HepG2 (cell line): ENCODE results near the gene ENG. TPM values are rescaled to one million over a fixed set of nuclear protein-coding genes. Genes with fewer than 3 reads are reported as not detected.

Source experiments
- ELF1 ChIP-seq: sonication (generic); formaldehyde crosslinking; IDR thresholded peaks from 2 replicates; pipeline ENCODE4 v1.4.0; 2020; ENCODE audit warnings: missing genetic modification reagents
- GZF1 ChIP-seq: sonication (generic); formaldehyde crosslinking; IDR thresholded peaks from 2 replicates; pipeline ENCODE4 v1.5.1; 2020; ENCODE audit warnings: mild to moderate bottlenecking, missing genetic modification reagents
- IRF9 ChIP-seq: sonication (generic); formaldehyde crosslinking; IDR thresholded peaks from 2 replicates; pipeline ENCODE4 v1.8.0; 2022; ENCODE audit warnings: missing genetic modification reagents, mild to moderate bottlenecking, borderline replicate concordance
- MXI1 ChIP-seq: IDR thresholded peaks from 3 replicates; pipeline ENCODE4 v1.6.1; 2012; ENCODE audit warnings: low read depth, low read length, inconsistent platforms, borderline replicate concordance
- NKX3-1 ChIP-seq: sonication (generic); formaldehyde crosslinking; IDR thresholded peaks from 2 replicates; pipeline ENCODE4 v1.5.0; 2020; ENCODE audit warnings: missing genetic modification reagents
- RBM39 ChIP-seq: fragments of 200-400 bp; formaldehyde crosslinking; IDR thresholded peaks from one replicate; pipeline ENCODE4 v1.6.1; 2018; ENCODE audit warnings: antibody characterized with exemption, mild to moderate bottlenecking, low read depth, low read length; ENCODE audit not compliant: poor library complexity, severe bottlenecking
- REPIN1 ChIP-seq: sonication (generic); formaldehyde crosslinking; IDR thresholded peaks from 2 replicates; pipeline ENCODE4 v1.8.0; 2022; ENCODE audit warnings: missing genetic modification reagents, low read depth, mild to moderate bottlenecking, borderline replicate concordance
- SPEN ChIP-seq: sonication (generic); formaldehyde crosslinking; IDR thresholded peaks from 2 replicates; pipeline ENCODE4 v1.5.1; 2020; ENCODE audit warnings: low read depth, mild to moderate bottlenecking, missing genetic modification reagents
- ZNF552 ChIP-seq: sonication (generic); formaldehyde crosslinking; IDR thresholded peaks from 2 replicates; pipeline ENCODE4 v1.9.0; 2022; ENCODE audit warnings: missing genetic modification reagents, mild to moderate bottlenecking, borderline replicate concordance
- ZNF614 ChIP-seq: IDR thresholded peaks from 2 replicates; pipeline ENCODE4 v1.6.1; 2018; ENCODE audit warnings: missing biosample characterization, missing genetic modification reagents, inconsistent platforms, borderline replicate concordance
- ZNF687 ChIP-seq: sonication (generic); formaldehyde crosslinking; IDR thresholded peaks from 2 replicates; pipeline ENCODE4 v1.5.1; 2020; ENCODE audit warnings: mild to moderate bottlenecking, missing genetic modification reagents, moderate library complexity
- ZNF768 ChIP-seq: sonication (generic); formaldehyde crosslinking; IDR thresholded peaks from 2 replicates; pipeline ENCODE4 v1.4.0; 2020; ENCODE audit warnings: missing genetic modification reagents
- polyA plus RNA-seq, 8 experiments: library from polyadenylated mRNA; depleted of rRNA in 3 of 8; stranded (reverse) in 7 of 8; unstranded in 1 of 8; fragments of >200 nt; fragmentation: Illumina TruSeq in 4 of 8; extraction: Trizol in 4 of 8; gene quantifications; 2 replicates each; pipeline versions ENCODE4 v1.2.1 to v1.2.3, GENCODE V29; 2011 to 2016; ENCODE audit warnings: low read depth in 4 of 8, missing spikeins in 1 of 8, mixed read lengths in 1 of 8; ENCODE audit not compliant: insufficient read depth in 1 of 8
- total RNA-seq, 5 experiments: library from RNA; depleted of rRNA; stranded (reverse); fragments of >200 nt; fragmentation: Illumina TruSeq; extraction: Trizol; gene quantifications; 2 replicates each; pipeline ENCODE4 v1.2.3, GENCODE V29; 2016; ENCODE audit warnings: low read depth in 1 of 5
- TF ChIP-seq, protein P1 (sequence below): IDR thresholded peaks from 2 replicates; pipeline ENCODE4 v1.6.1; 2018; ENCODE audit warnings: missing genetic modification reagents, mild to moderate bottlenecking, missing compliant biosample characterization

Gene ENG
- total and polyA plus RNA-seq, 2 of the 13 experiments (the other 11 are each of a cell fraction or from before 2014, with no cell fraction given) = 0.02 to 1.1 TPM

DNA sequence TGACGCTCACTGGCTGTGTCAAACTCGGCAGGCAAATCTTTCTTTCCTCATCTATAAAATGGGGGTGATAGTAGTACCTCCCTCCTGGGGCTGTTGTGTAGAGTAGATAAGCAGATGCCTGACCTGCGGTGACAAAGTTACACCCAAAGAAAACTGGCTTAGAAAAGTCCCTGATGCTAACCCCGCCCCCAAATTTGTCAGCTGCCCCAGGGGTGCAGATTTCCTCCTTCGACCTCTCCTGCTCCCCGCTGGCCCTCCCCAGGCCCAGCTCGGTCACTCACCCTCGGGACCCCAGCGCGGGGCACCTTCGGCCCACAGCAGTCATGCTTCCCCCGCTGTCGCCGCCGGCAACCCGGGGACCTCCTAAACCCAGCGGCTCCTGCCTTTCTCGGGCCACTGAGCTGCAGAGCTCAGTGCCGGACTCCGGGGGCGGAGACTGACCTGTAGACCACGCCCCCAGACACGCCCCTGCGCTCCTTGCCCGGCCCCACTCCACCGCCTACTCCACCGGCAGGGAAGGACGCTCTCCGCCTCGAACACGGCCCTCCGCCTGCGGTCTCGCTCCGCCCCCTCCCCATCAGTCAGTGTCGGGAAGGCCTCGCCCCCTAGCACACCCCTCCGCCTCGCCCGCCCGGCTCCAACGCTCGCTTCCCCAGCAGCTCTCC lies 83.4 kb downstream of the ENG start (continued):
- TF ChIP-seq SPEN (CRISPR knock-in tag) = 0 out of 2 replicates have a peak, but pooled peaks have one; percentile 40
- no peak for TF ChIP-seq ZNF614 (CRISPR knock-in tag)
- peak; percentile 59 for TF ChIP-seq ZNF687
- TF ChIP-seq, protein P1, sequence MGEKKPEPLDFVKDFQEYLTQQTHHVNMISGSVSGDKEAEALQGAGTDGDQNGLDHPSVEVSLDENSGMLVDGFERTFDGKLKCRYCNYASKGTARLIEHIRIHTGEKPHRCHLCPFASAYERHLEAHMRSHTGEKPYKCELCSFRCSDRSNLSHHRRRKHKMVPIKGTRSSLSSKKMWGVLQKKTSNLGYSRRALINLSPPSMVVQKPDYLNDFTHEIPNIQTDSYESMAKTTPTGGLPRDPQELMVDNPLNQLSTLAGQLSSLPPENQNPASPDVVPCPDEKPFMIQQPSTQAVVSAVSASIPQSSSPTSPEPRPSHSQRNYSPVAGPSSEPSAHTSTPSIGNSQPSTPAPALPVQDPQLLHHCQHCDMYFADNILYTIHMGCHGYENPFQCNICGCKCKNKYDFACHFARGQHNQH = 0 out of 2 replicates have a peak, but pooled peaks have one; percentile 46
- TF ChIP-seq ZNF768 (CRISPR knock-in tag) = peak; percentile 37; the same call in 1 of the 2 replicates
- no peak; the same call in 1 of the 2 replicates for TF ChIP-seq IRF9 (CRISPR knock-in tag)
- no peak for TF ChIP-seq ZNF552 (CRISPR knock-in tag)
- no peak for TF ChIP-seq ELF1
- TF ChIP-seq REPIN1 (CRISPR knock-in tag) = no peak
- peak; percentile 66; the same call in 1 of the 3 replicates for TF ChIP-seq MXI1
- TF ChIP-seq GZF1 (CRISPR knock-in tag) = no peak
- TF ChIP-seq RBM39 = peak; percentile 52
- no peak for TF ChIP-seq NKX3-1 (CRISPR knock-in tag)
